WERI-Rb-1 (cell line): ENCODE measurements around the gene SAXO1.

ENCODE experiments used
- DNase-seq: peaks from one replicate; pipeline ENCODE4 v3.0.0-alpha.2; 2020
- H3K27ac ChIP-seq: fragments of 250-450 bp; sonication (Bioruptor Pico); 2 replicates; pipeline ENCODE4 v1.5.1; 2020; ENCODE audit warnings: mild to moderate bottlenecking, moderate library complexity
- H3K27me3 ChIP-seq: fragments of 250-450 bp; sonication (Bioruptor Pico); 2 replicates; pipeline ENCODE4 v1.5.1; 2021; ENCODE audit warnings: mild to moderate bottlenecking, low read depth, moderate library complexity; ENCODE audit not compliant: insufficient read depth, severe bottlenecking
- H3K36me3 ChIP-seq: fragments of 250-450 bp; sonication (Bioruptor Pico); 2 replicates; pipeline ENCODE4 v1.5.1; 2020; ENCODE audit warnings: mild to moderate bottlenecking, moderate library complexity
- H3K4me3 ChIP-seq: 2 replicates; pipeline ENCODE4 v1.5.1; 2011; ENCODE audit warnings: low read depth, mild to moderate bottlenecking, control low read depth, low read length
- H3K9me3 ChIP-seq: fragments of 250-450 bp; sonication (Bioruptor Pico); 2 replicates; pipeline ENCODE4 v1.5.1; 2021; ENCODE audit warnings: mild to moderate bottlenecking, moderate library complexity; ENCODE audit not compliant: severe bottlenecking
- CTCF ChIP-seq: IDR thresholded peaks from 2 replicates; pipeline ENCODE4 v1.5.1; 2011; ENCODE audit warnings: low read depth, mild to moderate bottlenecking, control low read depth, inconsistent platforms, low read length

The SAXO1 gene

GRCh38 chr9:19033015-19033414, at the start of gene SAXO1:
SAXO1 (minus strand) TSS chr9:19033209; CDS start chr9:19032908, 301 bp downstream.
- Histone ChIP-seq H3K36me3 (no peaks in the 10 kb centered on the region), H3K27ac (no peak within 1 kb of the TSS), H3K27me3 (no peaks in the 10 kb centered on the region), H3K4me3 (no peak within 1 kb of the TSS), H3K9me3 (no peaks in the 10 kb centered on the region)
- DNase-seq: no peak
- no peak for TF ChIP-seq CTCF

- H3K4me3 ChIP-seq: no peak overlapping the region
- H3K27ac ChIP-seq: no peak overlapping the region
- no peak for DNase-seq
- TF ChIP-seq CTCF: no peak
- no peaks in the 10 kb centered on the region for H3K27me3 ChIP-seq
- H3K36me3 ChIP-seq: peaks cover 64% of the 10 kb centered on the region
- H3K9me3 ChIP-seq: no peaks in the 10 kb centered on the region
These were observed 41.8 kb upstream of the SAXO1 start for GRCh38 chr9:19074836-19075235.

GRCh38 chr9:19074229-19074628, 41.2 kb upstream of the SAXO1 start:
- no peaks in the 10 kb centered on the region for H3K9me3 ChIP-seq
- DNase-seq: no peak
- H3K36me3 ChIP-seq: peaks cover 64% of the 10 kb centered on the region
- TF ChIP-seq CTCF: no peak
- H3K27me3 ChIP-seq: no peaks in the 10 kb centered on the region
- H3K27ac ChIP-seq: no peak overlapping the region
- H3K4me3 ChIP-seq: no peak overlapping the region

- no peak for TF ChIP-seq CTCF
- no peaks in the 10 kb centered on the region for H3K27me3 ChIP-seq
- H3K36me3 ChIP-seq: peaks cover 50% of the 10 kb centered on the region
- no peaks in the 10 kb centered on the region for H3K9me3 ChIP-seq
- no peak overlapping the region for H3K27ac ChIP-seq
- no peak for DNase-seq
- no peak overlapping the region for H3K4me3 ChIP-seq
These were observed 24.0 kb upstream of the SAXO1 start for GRCh38 chr9:19057033-19057432.

- Histone ChIP-seq H3K36me3 (peaks cover 6% of the 10 kb centered on the region; the same call in 1 of the 2 replicates), H3K9me3 (no peaks in the 10 kb centered on the region), H3K4me3 (peak overlapping the region; percentile 69), H3K27me3 (no peaks in the 10 kb centered on the region), H3K27ac (no peak overlapping the region)
- no peak for DNase-seq
- TF ChIP-seq CTCF: no peak
These were observed 17.9 kb upstream of the SAXO1 start for GRCh38 chr9:19050637-19051591.
